Measurements from ENCODE around the gene DDAH1. TPM values are rescaled to one million over a fixed set of nuclear protein-coding genes. Genes with fewer than 3 reads are reported as not detected.

The DDAH1 gene
- total and polyA plus RNA-seq, 7 donors = 11.5 to 43.2 (median 25.2) TPM

- Histone ChIP-seq H3K9me3 (no peaks in the 10 kb centered on the region), H3K36me3 (no peaks in the 10 kb centered on the region), H3K27ac (no peak overlapping the region), H3K4me1 (no peaks in the 10 kb centered on the region), H3K27me3 (no peaks in the 10 kb centered on the region), H3K4me3 (no peak overlapping the region)
- no peak for DNase-seq
- intact Hi-C loops (cut with DNase I) = no loop called here
- TF ChIP-seq CTCF (IDR thresholded peaks at IDR 0.05) (no peak), POLR2A (IDR thresholded peaks at IDR 0.05) (no peak), EP300 (IDR thresholded peaks at IDR 0.05) (no peak), POLR2AphosphoS5 (IDR thresholded peaks at IDR 0.05) (no peak)
- WGBS, 2 donors = 83 to 85% methylated on average over 9 of the region's 9 CpGs
Observed at GRCh38 chr1:85289207-85289847, 175.6 kb downstream of the DDAH1 start.

- Histone ChIP-seq H3K4me3 (no peak overlapping the region), H3K36me3 (no peaks in the 10 kb centered on the region), H3K9me3 (no peaks in the 10 kb centered on the region), H3K27me3 (no peaks in the 10 kb centered on the region), H3K27ac (no peak overlapping the region), H3K4me1 (no peaks in the 10 kb centered on the region)
- no peak for DNase-seq
- TF ChIP-seq POLR2AphosphoS5 (IDR thresholded peaks at IDR 0.05) = no peak
- no peak for TF ChIP-seq CTCF (IDR thresholded peaks at IDR 0.05)
- no peak for TF ChIP-seq POLR2A (IDR thresholded peaks at IDR 0.05)
- no peak for TF ChIP-seq EP300 (IDR thresholded peaks at IDR 0.05)
- intact Hi-C loops (cut with DNase I) = no loop called here
- 93 to 96% methylated on average over 2 of the region's 2 CpGs for WGBS, 2 donors
Observed at GRCh38 chr1:85284202-85284601, 180.8 kb downstream of the DDAH1 start.

GRCh38 chr1:85283475-85284199 is 181.3 kb downstream of the DDAH1 start:
- intact Hi-C loops (cut with DNase I) = no loop called here
- no peaks in the 10 kb centered on the region for H3K9me3 ChIP-seq
- TF ChIP-seq POLR2A (IDR thresholded peaks at IDR 0.05) = no peak
- no peak for DNase-seq
- no peaks in the 10 kb centered on the region for H3K36me3 ChIP-seq
- H3K27ac ChIP-seq = no peak overlapping the region
- peaks cover 0 to 2% (median 0%) of the 10 kb centered on the region in 4 donors for H3K4me1 ChIP-seq
- H3K4me3 ChIP-seq = no peak overlapping the region
- no peaks in the 10 kb centered on the region for H3K27me3 ChIP-seq
- 37 to 78% methylated on average over 11 of the region's 11 CpGs for WGBS, 2 donors

- H3K27ac ChIP-seq = no peak overlapping the region
- no peaks in the 10 kb centered on the region for H3K36me3 ChIP-seq
- H3K27me3 ChIP-seq = no peaks in the 10 kb centered on the region
- no peaks in the 10 kb centered on the region for H3K9me3 ChIP-seq
- DNase-seq = no peak
- H3K4me1 ChIP-seq = peaks cover 0 to 5% (median 0%) of the 10 kb centered on the region in 4 donors
- TF ChIP-seq EP300 (IDR thresholded peaks at IDR 0.05) (no peak), CTCF (IDR thresholded peaks at IDR 0.05) (no peak), POLR2A (IDR thresholded peaks at IDR 0.05) (no peak)
- WGBS, 2 donors = 82 to 94% methylated on average over 1 of the region's 1 CpG
- intact Hi-C loops (cut with DNase I) = no loop called here
- no peak overlapping the region for H3K4me3 ChIP-seq
Observed at GRCh38 chr1:85282424-85282823, 182.5 kb downstream of the DDAH1 start.

- 36 to 69% methylated on average over 4 of the region's 4 CpGs for WGBS, 2 donors
- Histone ChIP-seq H3K27me3 (no peaks in the 10 kb centered on the region), H3K4me3 (no peak overlapping the region), H3K4me1 (peaks cover 0 to 10% (median 3%) of the 10 kb centered on the region in 4 donors), H3K27ac (no peak overlapping the region), H3K36me3 (no peaks in the 10 kb centered on the region), H3K9me3 (no peaks in the 10 kb centered on the region)
- TF ChIP-seq CTCF (IDR thresholded peaks at IDR 0.05) (no peak), EP300 (IDR thresholded peaks at IDR 0.05) (no peak), POLR2A (IDR thresholded peaks at IDR 0.05) (no peak), POLR2AphosphoS5 (IDR thresholded peaks at IDR 0.05) (no peak)
- intact Hi-C loops (cut with DNase I) = no loop called here
- no peak for DNase-seq
Observed at GRCh38 chr1:85280636-85281035, 184.3 kb downstream of the DDAH1 start.

Data from sigmoid colon (tissue), 7 donors.